Effector CD4-positive, alpha-beta T cell (primary cell): ENCODE results near the gene STK39.

Experiments used
- DNase-seq: peaks from one replicate; pipeline ENCODE4 v3.0.0-alpha.2; 2020

STK39 gene

GRCh38 chr2:168241746-168242145, 5.6 kb downstream of the STK39 start:
- DNase-seq: no peak

GRCh38 chr2:168241208-168241607, 6.2 kb downstream of the STK39 start:
- no peak for DNase-seq

GRCh38 chr2:168239281-168239680, 8.1 kb downstream of the STK39 start:
- DNase-seq: no peak

GRCh38 chr2:168237741-168238140, 9.7 kb downstream of the STK39 start:
- no peak for DNase-seq

- DNase-seq: no peak
These were observed 12.8 kb downstream of the STK39 start for GRCh38 chr2:168234407-168235085.

- no peak for DNase-seq
These were observed 13.5 kb downstream of the STK39 start for GRCh38 chr2:168233726-168234406.

- no peak for DNase-seq
These were observed 14.2 kb downstream of the STK39 start for GRCh38 chr2:168233166-168233565.

GRCh38 chr2:168231609-168232241, 15.7 kb downstream of the STK39 start:
- no peak for DNase-seq

- no peak for DNase-seq
These were observed 17.0 kb downstream of the STK39 start for GRCh38 chr2:168230389-168230788.

- DNase-seq: no peak
These were observed 23.0 kb downstream of the STK39 start for GRCh38 chr2:168224346-168224745.

- DNase-seq: no peak
These were observed 25.3 kb downstream of the STK39 start for GRCh38 chr2:168222088-168222487.

- no peak for DNase-seq
These were observed 26.2 kb downstream of the STK39 start for GRCh38 chr2:168220965-168221819.

GRCh38 chr2:168217920-168218319, 29.5 kb downstream of the STK39 start:
- DNase-seq: no peak

GRCh38 chr2:168216351-168217005, 30.9 kb downstream of the STK39 start:
- no peak for DNase-seq

- no peak for DNase-seq
These were observed 31.6 kb downstream of the STK39 start for GRCh38 chr2:168215813-168216212.

- DNase-seq: no peak
These were observed 34.5 kb downstream of the STK39 start for GRCh38 chr2:168212866-168213265.

GRCh38 chr2:168212167-168212566, 35.2 kb downstream of the STK39 start:
- DNase-seq: no peak

- no peak for DNase-seq
These were observed 35.7 kb downstream of the STK39 start for GRCh38 chr2:168211664-168212163.

GRCh38 chr2:168210895-168211570, 36.4 kb downstream of the STK39 start:
- no peak for DNase-seq

- no peak for DNase-seq
These were observed 37.0 kb downstream of the STK39 start for GRCh38 chr2:168210216-168210894.

GRCh38 chr2:168208652-168209051, 38.7 kb downstream of the STK39 start:
- DNase-seq: no peak
